DMS114 treated with DMSO at 0.1 percent for 48 hours (cell line): ENCODE data around the gene MAFF.

Source experiments
- DNase-seq: peaks from one replicate; lab custom pipeline; 2025; ENCODE audit not compliant: unreplicated experiment; lab: John Stamatoyannopoulos, UW

The MAFF gene

GRCh38 chr22:38203090-38203810 is 1.5 kb downstream of the MAFF start:
- no peak for DNase-seq

DNA sequence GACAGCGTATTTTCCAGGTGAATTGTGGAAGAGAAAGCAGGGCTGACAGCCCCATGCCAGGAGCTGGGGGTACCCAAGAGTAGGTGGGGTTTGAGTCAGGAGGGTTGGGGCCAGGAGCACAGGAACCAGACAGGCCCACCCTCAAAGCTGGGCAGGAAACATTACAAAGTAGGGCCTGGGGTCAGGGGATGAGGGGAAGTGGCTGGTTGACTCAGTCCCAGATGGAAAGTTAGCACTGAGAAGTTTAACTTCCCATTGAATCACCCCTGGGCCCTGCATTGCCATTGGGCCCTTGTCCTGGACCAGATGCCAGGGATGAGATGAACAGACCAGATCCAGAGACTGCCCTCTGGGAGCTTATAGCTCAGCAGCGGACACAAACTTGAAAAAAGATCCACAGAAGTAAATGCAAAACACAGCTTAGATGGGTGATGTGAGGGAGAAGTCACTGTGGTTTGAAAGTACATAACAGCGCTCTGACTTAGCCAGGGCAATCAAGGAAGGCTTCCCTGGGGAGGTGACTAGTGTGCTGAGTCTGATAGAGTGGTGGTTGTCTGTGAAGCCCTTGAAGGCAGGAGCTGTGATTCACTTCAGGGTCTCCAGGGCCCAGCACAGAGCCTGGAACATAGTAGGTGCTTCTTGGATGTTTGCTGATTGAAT is 2.2 kb downstream of the MAFF start:
- DNase-seq, result no peak

DNA sequence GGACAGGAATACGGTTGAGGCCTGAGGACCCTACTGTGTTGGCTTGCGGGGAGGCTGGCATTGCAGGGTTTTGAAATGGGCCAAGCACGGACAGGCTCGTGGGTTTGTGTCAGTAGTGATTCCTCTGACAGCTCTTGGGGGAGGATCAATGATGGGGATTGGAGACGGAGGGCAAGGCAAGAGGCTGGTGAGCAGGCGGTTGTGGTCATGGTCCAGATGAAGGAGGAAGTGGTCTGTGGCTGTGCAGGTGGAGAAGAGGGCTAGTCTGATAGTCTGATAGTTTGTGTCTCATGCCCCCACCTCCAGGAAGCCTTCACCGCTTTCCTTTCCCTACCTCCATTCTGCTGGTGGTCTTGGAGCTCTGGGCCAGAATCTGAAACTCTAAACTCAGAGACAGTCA is 3.0 kb downstream of the MAFF start:
- no peak for DNase-seq

DNA sequence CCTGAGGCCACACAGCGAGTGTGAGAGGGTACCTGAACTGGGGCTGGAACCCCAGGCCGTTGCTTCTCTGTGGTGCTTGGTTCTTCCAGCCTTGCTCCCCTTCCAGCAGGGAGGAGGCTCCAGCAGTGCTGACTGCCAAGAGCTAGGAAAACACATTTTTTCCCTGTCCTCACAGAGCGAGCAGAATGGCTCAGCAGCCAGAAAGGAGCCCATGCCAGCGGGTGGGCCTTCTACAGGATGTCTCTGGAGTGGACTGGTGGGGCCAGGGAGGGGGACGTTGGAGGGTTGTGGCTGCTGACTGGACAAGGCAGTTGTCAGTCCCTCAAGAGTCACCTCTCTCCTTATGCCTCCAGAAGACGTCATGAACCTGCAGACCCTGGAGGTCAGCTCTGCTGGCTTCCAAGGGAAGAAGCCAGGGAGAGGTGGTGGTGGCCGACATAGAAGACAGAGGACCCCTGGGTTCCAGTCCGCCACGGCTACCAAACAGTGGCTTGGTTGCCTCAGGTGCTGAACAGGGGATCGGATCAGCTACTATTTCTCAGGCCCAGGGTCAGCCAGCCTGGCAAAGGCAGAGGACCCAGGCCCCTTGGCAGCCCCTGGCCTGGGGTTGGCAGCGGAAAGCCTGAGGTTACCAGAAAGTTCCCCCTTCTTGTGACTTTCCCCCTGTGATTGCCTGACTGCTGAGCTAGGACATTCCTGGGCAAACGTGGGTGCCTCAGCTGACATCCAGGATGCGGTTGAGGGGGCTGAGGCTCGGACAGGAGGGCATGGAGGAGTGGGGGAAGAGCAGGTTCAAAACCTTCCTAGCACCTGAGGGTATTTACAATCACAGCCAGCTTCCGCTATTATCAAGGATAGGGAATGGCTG is 3.7 kb downstream of the MAFF start:
- DNase-seq, result no peak

DNA sequence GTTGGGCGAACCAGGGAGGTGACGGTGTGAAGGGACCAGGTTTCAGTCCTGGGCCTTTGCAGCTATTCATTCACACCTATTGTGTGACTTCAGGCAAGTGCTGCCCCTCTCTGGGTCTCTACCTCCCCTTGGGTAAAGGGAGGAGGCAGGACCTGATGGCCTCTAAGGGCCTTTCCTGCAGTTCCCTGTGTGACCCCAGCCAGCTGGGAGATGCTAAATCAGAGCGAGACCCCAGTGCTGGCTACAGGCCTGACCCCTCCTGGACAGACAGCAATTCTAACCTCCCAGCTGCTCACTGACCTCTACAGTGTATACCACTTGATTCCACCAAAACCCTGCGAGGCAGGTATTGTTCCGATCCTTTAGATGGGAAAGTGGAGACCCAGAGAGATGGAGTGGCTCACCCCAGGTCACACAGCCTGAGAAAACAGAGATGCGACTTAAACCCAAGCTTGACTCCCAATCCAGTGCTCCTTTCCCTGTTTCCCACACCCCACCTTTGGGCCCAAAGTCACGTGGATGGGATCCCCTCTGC is 6.2 kb downstream of the MAFF start:
- DNase-seq, result no peak

- no peak for DNase-seq
Measured at GRCh38 chr22:38208551-38208968, 6.8 kb downstream of the MAFF start.

- no peak for DNase-seq
Measured at GRCh38 chr22:38211556-38211955, 9.8 kb downstream of the MAFF start.

GRCh38 chr22:38212442-38212841 is 10.6 kb downstream of the MAFF start:
- DNase-seq, result no peak

GRCh38 chr22:38213319-38213989 is 11.7 kb downstream of the MAFF start:
- DNase-seq, result no peak

GRCh38 chr22:38213990-38214301 is 12.2 kb downstream of the MAFF start:
- DNase-seq, result no peak

GRCh38 chr22:38214302-38215056 is 12.7 kb downstream of the MAFF start:
- no peak for DNase-seq

DNA sequence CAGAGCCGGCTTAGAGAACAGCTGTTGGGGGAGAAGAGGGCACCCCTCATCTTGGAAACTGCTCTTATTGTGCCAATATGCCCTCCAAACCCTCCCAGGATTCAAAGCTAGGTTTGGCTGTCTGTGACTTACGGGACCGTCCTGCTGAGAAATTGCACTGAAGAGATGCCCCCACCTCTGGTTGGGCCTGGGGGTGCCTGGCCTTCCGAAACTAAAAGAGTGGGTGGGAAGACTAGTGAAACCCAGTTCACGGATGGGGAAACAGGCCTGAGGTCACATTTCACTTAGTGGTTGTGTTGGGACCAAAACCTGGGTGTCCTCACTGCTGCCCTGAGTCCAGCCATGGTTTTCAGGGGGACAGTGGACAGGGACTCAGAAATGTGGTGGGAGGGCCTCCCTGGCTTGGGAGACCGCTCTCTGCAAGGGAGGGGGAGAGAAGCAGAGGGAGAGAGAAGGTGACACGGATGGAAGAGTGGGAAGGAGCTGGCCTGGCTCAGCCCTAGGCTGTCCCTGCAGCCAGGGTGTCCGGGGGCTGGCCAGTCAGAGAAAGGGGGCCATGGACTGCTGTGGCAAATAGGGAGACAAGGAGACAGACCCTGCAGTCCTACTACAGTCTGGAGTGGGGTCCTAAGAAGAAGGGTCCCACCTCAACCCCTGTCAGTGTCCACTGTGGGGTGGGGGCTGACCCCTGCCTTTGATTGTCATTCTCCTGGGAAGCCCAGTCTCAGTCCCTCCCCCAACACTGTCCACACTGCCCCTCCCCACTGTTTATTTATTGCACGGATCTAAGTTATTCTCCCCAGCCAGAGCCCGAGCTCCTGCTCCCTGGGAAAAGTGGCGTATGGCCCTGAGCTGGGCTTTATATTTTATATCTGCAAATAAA is 13.6 kb downstream of the MAFF start:
- no peak for DNase-seq

DNA sequence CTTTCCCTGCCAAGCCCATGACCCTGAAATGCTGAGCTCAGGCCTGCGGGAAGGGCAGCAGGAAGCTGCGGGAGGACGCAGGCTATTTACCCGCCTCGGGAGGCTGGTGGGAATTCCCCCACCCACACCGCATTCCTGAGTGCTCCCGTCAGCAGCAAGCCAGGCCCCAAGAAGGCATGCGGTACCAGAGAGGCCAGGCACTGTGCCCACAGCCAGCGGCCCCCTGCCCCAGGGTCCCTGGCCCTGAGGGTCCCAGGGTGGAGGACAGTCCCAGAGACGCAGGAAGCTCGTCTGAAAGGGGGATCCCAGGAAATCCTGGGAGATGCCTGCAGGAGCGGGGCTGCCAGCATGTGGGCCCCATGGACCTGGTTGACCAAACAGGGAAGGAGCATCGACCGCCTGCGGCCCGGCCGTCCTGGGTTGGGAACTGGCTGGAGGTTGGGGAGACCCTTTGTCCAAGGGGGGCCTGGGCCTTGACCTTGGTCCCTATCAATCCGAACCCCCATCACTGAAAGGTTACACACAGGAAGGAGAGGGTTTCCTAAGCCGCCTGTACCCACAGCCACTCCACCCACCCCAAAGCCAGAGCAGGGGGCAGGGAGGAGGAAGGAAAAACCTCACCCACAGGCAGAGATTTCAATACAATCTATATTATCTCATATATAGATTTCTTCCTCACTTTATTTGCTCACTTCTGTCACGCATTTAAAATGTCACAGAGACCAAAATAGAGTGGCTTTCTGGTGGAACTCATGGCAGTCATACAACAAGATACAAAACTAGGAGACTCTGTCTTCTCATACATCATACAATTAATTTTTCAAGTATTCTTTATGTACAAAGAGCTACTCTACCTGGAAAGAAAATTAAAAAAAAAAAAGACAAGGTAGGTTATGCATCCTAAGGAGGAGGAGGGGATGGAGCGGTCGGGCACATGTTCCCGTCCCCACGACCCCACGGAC is 17.1 kb downstream of the MAFF start:
- DNase-seq, result no peak

GRCh38 chr22:38219632-38220031 is 17.8 kb downstream of the MAFF start:
- DNase-seq, result no peak

DNA sequence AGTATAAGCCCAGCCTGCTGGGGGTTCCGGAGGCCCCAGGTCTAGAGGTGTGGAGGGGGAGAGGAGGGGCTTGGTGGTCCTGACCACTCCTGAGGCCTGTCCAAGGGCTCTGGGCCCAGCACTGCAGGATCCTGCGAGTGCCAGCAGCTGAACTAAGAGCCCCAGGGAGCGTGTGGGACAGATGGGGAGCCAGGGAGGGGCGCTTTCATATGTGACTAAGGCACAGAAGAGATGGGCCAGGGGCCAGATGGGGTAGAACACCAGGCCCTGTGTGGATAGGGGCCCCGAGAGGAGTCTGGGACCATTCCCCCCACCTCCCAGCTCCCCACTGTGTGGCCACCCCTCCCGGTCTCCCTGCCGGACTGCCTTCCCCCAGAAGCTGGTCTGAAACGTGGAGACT is 18.4 kb downstream of the MAFF start:
- no peak for DNase-seq

DNA sequence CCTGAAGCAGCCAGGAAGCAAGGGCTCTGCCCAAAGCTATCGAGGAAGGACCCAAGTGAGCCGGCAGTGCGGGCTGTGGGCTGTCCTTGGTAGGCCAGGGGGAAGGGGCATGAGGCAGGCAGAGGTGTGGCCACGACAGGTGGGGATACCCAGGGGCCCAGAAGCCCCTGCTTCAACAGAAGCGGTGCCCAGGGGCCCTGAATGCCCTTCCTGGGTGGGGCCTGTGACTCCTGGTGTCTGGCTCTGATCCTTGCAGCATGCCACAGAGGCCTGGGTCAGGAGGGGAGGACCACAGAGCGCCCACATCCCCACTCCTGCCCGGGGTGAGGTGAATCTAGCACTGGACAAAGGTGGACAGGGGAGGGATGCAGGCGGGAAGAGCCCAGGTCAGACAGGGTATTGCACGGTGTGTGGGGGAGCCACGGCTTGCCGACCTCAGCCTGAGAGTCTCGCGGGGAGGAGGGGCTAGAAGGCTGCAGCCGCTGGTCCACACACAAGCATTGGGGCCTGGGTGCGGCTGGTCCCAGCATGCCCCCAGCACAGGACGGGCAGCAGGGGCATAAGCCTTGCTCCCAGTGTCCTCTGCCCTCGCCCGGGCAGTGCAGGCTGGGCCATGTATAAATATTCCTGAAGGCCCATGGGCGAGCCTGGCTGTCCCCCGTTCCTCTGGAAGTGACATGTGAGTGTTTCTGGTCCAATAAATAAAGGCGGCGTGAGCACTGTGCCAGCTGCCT is 19.0 kb downstream of the MAFF start:
- no peak for DNase-seq

DNA sequence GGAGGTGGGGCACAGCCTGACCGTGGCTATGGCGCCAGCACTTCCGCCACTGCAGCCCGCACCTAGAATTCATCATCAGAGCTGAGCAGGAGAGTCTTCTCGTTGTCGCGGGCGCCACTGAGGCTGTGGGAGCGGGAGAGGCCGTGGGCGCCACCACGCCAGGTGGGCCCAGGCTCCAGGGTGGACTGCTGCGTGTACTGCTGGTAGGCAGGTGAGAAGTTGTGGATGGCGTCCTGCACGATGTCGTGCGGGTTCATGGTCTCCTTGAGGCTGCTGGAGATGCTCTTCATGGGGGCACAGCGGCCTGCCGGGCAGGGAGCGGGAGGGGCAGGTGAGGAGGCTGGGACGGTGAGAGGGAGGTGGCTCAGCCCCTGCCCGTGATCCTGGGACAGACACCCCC is 19.6 kb downstream of the MAFF start:
- no peak for DNase-seq
